ENCODE measurements around the gene KCND3.

The KCND3 gene

DNA sequence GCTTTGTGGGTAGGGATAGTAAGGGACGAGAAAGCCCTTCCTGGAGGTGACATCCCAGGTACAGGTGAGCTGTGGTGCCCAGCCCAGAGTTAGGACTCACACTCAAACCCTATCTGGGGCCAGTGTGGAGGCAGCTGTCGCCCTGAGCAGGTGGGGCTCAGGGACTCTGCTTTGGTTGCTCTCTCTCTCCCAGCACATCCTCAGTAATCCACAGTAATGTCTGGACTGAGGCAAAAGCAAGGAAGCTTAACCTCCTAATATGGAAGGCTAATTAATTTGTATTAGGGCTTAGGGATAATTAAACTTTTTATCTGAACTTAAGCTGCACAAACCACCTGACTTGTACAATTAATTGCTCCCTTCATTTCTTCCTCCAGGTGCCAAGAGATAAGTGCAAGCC, 195.5 kb downstream of the KCND3 start:
- TF ChIP-seq, protein P1, sequence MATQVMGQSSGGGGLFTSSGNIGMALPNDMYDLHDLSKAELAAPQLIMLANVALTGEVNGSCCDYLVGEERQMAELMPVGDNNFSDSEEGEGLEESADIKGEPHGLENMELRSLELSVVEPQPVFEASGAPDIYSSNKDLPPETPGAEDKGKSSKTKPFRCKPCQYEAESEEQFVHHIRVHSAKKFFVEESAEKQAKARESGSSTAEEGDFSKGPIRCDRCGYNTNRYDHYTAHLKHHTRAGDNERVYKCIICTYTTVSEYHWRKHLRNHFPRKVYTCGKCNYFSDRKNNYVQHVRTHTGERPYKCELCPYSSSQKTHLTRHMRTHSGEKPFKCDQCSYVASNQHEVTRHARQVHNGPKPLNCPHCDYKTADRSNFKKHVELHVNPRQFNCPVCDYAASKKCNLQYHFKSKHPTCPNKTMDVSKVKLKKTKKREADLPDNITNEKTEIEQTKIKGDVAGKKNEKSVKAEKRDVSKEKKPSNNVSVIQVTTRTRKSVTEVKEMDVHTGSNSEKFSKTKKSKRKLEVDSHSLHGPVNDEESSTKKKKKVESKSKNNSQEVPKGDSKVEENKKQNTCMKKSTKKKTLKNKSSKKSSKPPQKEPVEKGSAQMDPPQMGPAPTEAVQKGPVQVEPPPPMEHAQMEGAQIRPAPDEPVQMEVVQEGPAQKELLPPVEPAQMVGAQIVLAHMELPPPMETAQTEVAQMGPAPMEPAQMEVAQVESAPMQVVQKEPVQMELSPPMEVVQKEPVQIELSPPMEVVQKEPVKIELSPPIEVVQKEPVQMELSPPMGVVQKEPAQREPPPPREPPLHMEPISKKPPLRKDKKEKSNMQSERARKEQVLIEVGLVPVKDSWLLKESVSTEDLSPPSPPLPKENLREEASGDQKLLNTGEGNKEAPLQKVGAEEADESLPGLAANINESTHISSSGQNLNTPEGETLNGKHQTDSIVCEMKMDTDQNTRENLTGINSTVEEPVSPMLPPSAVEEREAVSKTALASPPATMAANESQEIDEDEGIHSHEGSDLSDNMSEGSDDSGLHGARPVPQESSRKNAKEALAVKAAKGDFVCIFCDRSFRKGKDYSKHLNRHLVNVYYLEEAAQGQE (IDR thresholded peaks at IDR 0.05; ENCODE audit: insufficient read depth in 1 of 2, low read depth in 2 of 2, low read length in 2 of 2) = no peak
- TF ChIP-seq TAF1 (IDR thresholded peaks at IDR 0.05; ENCODE audit: borderline replicate concordance, insufficient read depth, low read length) = no peak
- TF ChIP-seq FOXP2 (optimal IDR thresholded peaks at IDR 0.05; ENCODE audit: borderline replicate concordance, extremely low read depth, extremely low read length, insufficient read depth) = no peak
- TF ChIP-seq POLR2AphosphoS5 (IDR thresholded peaks at IDR 0.05; ENCODE audit: low read depth, low read length) = no peak
- TF ChIP-seq SIN3A (IDR thresholded peaks at IDR 0.05; ENCODE audit: borderline replicate concordance, insufficient read depth, low read length) = no peak

DNA sequence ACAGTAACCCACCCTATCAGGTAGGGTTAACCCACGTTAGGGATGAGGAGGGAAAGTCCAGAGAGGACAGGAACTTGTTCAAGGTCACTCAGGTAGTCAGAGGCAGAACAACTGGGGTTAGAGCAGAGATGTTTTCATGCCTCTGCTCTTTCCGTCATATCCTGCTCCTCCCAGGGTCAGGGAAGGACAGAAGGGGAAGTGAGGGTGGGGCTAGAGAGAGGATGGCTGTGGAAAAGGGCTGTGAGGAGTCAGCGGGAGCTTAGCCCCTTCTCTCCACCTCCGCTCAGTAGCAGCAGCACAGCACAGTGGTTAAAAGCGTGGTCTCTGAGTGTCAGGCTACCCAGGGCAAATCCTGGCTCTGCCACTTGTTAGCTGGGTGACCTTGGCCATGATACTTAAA, 197.2 kb downstream of the KCND3 start:
- TF ChIP-seq SIN3A (IDR thresholded peaks at IDR 0.05; ENCODE audit: borderline replicate concordance, insufficient read depth, low read length) (no peak), FOXP2 (optimal IDR thresholded peaks at IDR 0.05; ENCODE audit: borderline replicate concordance, extremely low read depth, extremely low read length, insufficient read depth) (no peak), TAF1 (IDR thresholded peaks at IDR 0.05; ENCODE audit: borderline replicate concordance, insufficient read depth, low read length) (no peak), POLR2AphosphoS5 (IDR thresholded peaks at IDR 0.05; ENCODE audit: low read depth, low read length) (no peak)
- TF ChIP-seq, protein P1 (IDR thresholded peaks at IDR 0.05; ENCODE audit: insufficient read depth in 1 of 2, low read depth in 2 of 2, low read length in 2 of 2) = no peak

DNA sequence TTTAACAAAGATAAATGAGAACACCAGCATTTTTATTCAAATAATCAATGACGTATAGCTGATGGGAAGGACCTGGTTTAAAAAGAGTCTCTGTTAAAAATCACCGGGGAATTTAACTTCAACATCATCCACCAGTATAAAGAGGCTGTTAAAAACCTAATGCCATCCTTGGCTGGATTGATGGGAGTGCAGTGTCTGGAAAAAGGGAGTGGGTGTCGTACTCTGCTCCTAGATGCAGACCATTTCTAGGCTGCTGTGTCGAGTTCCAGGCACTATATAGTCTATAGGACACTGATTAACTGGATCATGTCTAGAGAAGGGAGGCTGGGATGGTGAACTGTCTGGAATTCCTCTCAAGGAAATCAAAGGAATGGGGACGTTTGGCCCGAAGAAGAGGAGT, 197.7 kb downstream of the KCND3 start:
- TF ChIP-seq TAF1 (IDR thresholded peaks at IDR 0.05; ENCODE audit: borderline replicate concordance, insufficient read depth, low read length) = no peak
- TF ChIP-seq, protein P1 (IDR thresholded peaks at IDR 0.05; ENCODE audit: insufficient read depth in 1 of 2, low read depth in 2 of 2, low read length in 2 of 2) = no peak
- no peak for TF ChIP-seq POLR2AphosphoS5 (IDR thresholded peaks at IDR 0.05; ENCODE audit: low read depth, low read length)
- TF ChIP-seq SIN3A (IDR thresholded peaks at IDR 0.05; ENCODE audit: borderline replicate concordance, insufficient read depth, low read length) = no peak
- TF ChIP-seq FOXP2 (optimal IDR thresholded peaks at IDR 0.05; ENCODE audit: borderline replicate concordance, extremely low read depth, extremely low read length, insufficient read depth) = no peak

DNA sequence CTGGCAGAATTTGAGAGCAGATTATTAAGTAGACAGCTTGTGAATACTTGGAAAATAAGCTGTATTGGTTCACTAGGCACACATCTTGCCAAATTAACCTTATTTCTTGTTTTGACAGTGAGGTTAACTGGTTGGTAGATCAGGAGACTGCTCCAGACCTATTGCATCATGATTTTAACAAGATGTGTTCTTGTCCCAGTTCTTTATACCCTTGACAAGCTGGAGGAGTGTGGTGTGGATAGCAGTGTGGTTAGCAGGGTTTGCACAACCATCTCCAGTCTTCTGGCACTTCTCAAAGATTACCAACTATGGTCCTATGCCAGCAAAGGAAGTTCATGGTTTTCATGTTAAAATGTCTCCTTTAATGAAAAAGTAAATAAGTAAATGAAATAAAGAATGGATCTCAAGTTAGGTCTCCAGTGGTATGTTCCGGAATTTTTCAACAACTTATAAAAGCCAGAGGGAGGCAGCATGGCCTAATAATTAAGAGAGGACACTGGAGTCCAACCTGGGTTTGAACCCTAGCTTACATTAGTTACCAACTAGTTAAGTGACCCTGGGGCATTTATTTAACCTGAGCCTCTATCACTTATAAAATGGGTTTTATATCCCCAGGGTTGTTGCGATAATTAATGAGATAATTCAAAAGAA, 199.7 kb downstream of the KCND3 start:
- TF ChIP-seq TAF1 (IDR thresholded peaks at IDR 0.05; ENCODE audit: borderline replicate concordance, insufficient read depth, low read length) (no peak), SIN3A (IDR thresholded peaks at IDR 0.05; ENCODE audit: borderline replicate concordance, insufficient read depth, low read length) (no peak), FOXP2 (optimal IDR thresholded peaks at IDR 0.05; ENCODE audit: borderline replicate concordance, extremely low read depth, extremely low read length, insufficient read depth) (no peak), POLR2AphosphoS5 (IDR thresholded peaks at IDR 0.05; ENCODE audit: low read depth, low read length) (no peak)
- TF ChIP-seq, protein P1 (IDR thresholded peaks at IDR 0.05; ENCODE audit: insufficient read depth in 1 of 2, low read depth in 2 of 2, low read length in 2 of 2) = no peak

Data from PFSK-1 (cell line).